ENCODE data around the gene PROM1. TPM values are rescaled to one million over a fixed set of nuclear protein-coding genes. Genes with fewer than 3 reads are reported as not detected.

PROM1 gene
- total and polyA plus RNA-seq, 4 donors = 1.2 to 5.2 (median 3.7) TPM

DNA sequence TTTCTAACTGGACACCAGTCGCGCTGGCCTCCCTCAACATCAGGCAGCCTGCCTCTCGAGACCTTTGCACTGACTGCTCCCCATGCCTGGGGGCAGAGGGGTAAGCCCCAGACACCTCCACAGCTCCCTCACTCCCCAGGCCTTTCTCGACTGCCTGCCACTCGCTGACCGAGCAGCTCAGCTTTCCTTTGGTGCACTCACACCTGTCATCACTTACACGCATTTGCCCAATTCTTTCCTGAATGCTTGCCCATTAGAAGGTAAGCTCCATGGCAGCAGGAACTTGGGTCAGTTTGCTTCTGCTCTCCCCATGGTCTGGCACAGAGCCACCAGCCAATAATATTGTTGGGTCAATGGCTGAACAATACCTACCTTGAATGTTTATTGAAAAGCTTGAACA, 32.2 kb upstream of the PROM1 start:
- no peak overlapping the region for H3K27ac ChIP-seq (ENCODE audit: low read depth in 1 of 2, low read length in 2 of 2)
- WGBS = 94% methylated on average over 7 of the region's 7 CpGs
- H3K4me1 ChIP-seq (ENCODE audit: control insufficient read depth in 4 of 4, insufficient read depth in 4 of 4, low read length in 3 of 4) = no peaks in the 10 kb centered on the region
- no peak for DNase-seq (ENCODE audit: low spot score)
- H3K36me3 ChIP-seq (ENCODE audit: control insufficient read depth in 4 of 4, insufficient read depth in 3 of 4, low read depth in 1 of 4, low read length in 3 of 4) = no peaks in the 10 kb centered on the region
- no peaks in the 10 kb centered on the region for H3K27me3 ChIP-seq (ENCODE audit: control insufficient read depth in 4 of 4, insufficient read depth in 4 of 4, low read length in 3 of 4)
- TF ChIP-seq FOXA2 (IDR thresholded peaks at IDR 0.05) (no peak), SP1 (IDR thresholded peaks at IDR 0.05) (no peak)
- no peak overlapping the region for H3K9ac ChIP-seq (ENCODE audit: low read depth in 1 of 2, low read length in 2 of 2)
- no peaks in the 10 kb centered on the region for H3K9me3 ChIP-seq (ENCODE audit: control insufficient read depth in 4 of 4, low read length in 3 of 4)
- no peak overlapping the region for H3K4me3 ChIP-seq (ENCODE audit: low read depth in 1 of 3, low read length in 3 of 3)

DNA sequence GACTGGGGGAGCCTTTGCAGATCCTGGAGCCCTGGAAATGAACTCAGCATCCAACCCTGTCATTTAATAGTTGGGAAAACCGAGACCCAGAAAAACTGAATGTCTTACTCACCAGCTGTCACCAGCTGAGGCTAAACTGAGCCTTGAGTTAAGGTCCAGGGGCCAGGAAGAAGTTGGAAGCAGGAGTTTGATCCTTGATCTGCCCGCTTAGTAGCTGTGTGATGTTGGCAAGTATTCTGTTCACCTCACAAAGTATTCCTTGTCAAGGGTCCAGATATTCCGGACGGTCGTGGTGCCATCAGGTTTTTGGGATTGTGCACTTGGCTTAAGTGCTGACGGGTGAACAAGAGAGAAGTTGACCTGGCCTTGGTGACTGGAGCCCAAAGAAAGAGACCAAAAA, 30.7 kb upstream of the PROM1 start:
- TF ChIP-seq, protein P1, sequence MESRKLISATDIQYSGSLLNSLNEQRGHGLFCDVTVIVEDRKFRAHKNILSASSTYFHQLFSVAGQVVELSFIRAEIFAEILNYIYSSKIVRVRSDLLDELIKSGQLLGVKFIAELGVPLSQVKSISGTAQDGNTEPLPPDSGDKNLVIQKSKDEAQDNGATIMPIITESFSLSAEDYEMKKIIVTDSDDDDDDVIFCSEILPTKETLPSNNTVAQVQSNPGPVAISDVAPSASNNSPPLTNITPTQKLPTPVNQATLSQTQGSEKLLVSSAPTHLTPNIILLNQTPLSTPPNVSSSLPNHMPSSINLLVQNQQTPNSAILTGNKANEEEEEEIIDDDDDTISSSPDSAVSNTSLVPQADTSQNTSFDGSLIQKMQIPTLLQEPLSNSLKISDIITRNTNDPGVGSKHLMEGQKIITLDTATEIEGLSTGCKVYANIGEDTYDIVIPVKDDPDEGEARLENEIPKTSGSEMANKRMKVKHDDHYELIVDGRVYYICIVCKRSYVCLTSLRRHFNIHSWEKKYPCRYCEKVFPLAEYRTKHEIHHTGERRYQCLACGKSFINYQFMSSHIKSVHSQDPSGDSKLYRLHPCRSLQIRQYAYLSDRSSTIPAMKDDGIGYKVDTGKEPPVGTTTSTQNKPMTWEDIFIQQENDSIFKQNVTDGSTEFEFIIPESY (IDR thresholded peaks at IDR 0.05) = no peak
- TF ChIP-seq, protein P2, sequence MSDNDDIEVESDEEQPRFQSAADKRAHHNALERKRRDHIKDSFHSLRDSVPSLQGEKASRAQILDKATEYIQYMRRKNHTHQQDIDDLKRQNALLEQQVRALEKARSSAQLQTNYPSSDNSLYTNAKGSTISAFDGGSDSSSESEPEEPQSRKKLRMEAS (IDR thresholded peaks at IDR 0.05) = no peak
- TF ChIP-seq, protein P3, sequence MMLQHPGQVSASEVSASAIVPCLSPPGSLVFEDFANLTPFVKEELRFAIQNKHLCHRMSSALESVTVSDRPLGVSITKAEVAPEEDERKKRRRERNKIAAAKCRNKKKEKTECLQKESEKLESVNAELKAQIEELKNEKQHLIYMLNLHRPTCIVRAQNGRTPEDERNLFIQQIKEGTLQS (IDR thresholded peaks at IDR 0.05) = no peak
- Histone ChIP-seq H3K36me3 (ENCODE audit: control insufficient read depth in 4 of 4, insufficient read depth in 3 of 4, low read depth in 1 of 4, low read length in 3 of 4) (no peaks in the 10 kb centered on the region), H3K27me3 (ENCODE audit: control insufficient read depth in 4 of 4, insufficient read depth in 4 of 4, low read length in 3 of 4) (no peaks in the 10 kb centered on the region), H3K4me1 (ENCODE audit: control insufficient read depth in 4 of 4, insufficient read depth in 4 of 4, low read length in 3 of 4) (no peaks in the 10 kb centered on the region), H3K4me3 (ENCODE audit: low read depth in 1 of 3, low read length in 3 of 3) (no peak overlapping the region), H3K27ac (ENCODE audit: low read depth in 1 of 2, low read length in 2 of 2) (no peak overlapping the region), H3K9ac (ENCODE audit: low read depth in 1 of 2, low read length in 2 of 2) (no peak overlapping the region), H3K9me3 (ENCODE audit: control insufficient read depth in 4 of 4, low read length in 3 of 4) (no peaks in the 10 kb centered on the region)
- no peak for DNase-seq (ENCODE audit: low spot score)
- WGBS = 91% methylated on average over 6 of the region's 6 CpGs

DNA sequence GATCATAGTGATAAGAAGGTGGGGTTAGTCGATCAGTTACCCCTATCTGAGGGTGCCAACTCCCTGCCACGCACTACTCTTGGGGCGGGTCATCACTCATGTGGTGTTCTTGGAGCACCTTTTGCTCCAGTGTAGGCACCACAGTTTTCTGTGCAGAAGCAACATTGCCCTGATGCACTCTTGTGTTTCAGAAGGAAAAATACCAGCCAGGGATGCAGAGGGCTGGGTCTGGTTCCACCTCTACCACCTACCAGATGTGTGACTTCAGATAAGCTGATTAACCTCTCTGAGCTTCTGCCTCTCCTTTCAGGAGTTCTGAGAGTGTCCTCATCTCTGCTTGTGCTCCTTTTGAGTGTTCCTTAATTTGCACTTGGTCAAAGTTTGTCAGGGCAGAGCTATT, 29.9 kb upstream of the PROM1 start:
- Histone ChIP-seq H3K9ac (ENCODE audit: low read depth in 1 of 2, low read length in 2 of 2) (no peak overlapping the region), H3K36me3 (ENCODE audit: control insufficient read depth in 4 of 4, insufficient read depth in 3 of 4, low read depth in 1 of 4, low read length in 3 of 4) (no peaks in the 10 kb centered on the region), H3K4me1 (ENCODE audit: control insufficient read depth in 4 of 4, insufficient read depth in 4 of 4, low read length in 3 of 4) (no peaks in the 10 kb centered on the region), H3K27me3 (ENCODE audit: control insufficient read depth in 4 of 4, insufficient read depth in 4 of 4, low read length in 3 of 4) (no peaks in the 10 kb centered on the region), H3K4me3 (ENCODE audit: low read depth in 1 of 3, low read length in 3 of 3) (no peak overlapping the region), H3K9me3 (ENCODE audit: control insufficient read depth in 4 of 4, low read length in 3 of 4) (no peaks in the 10 kb centered on the region), H3K27ac (ENCODE audit: low read depth in 1 of 2, low read length in 2 of 2) (no peak overlapping the region)
- WGBS = 90% methylated on average over 3 of the region's 3 CpGs
- DNase-seq (ENCODE audit: low spot score) = no peak
- no peak for TF ChIP-seq TAF1 (conservative IDR thresholded peaks at IDR 0.05)
- TF ChIP-seq, protein P1 (IDR thresholded peaks at IDR 0.05) = no peak
- no peak for TF ChIP-seq FOXA1 (IDR thresholded peaks at IDR 0.05)
- no peak for TF ChIP-seq HNF4G (IDR thresholded peaks at IDR 0.05)
- TF ChIP-seq, protein P3 (IDR thresholded peaks at IDR 0.05) = no peak
- TF ChIP-seq, protein P2 (IDR thresholded peaks at IDR 0.05) = no peak
